ENCODE data around the gene CAB39L.
A peak's percentile ranks its signal among the peaks of the same experiment; 100 is the strongest.

The CAB39L gene

GRCh38 chr13:49356223-49356622, 87.6 kb downstream of the CAB39L start:
- no peak overlapping the region for H3K4me3 ChIP-seq (ENCODE audit: severe bottlenecking)
- no peaks in the 10 kb centered on the region for H3K36me3 ChIP-seq (ENCODE audit: low read depth)
- no peaks in the 10 kb centered on the region for H3K4me1 ChIP-seq (ENCODE audit: insufficient read depth, poor library complexity, severe bottlenecking)
- H3K27me3 ChIP-seq (ENCODE audit: insufficient read depth, poor library complexity, severe bottlenecking): no peaks in the 10 kb centered on the region
- H3K9me3 ChIP-seq (ENCODE audit: severe bottlenecking): no peaks in the 10 kb centered on the region
- TF ChIP-seq CTCF (IDR thresholded peaks at IDR 0.05; ENCODE audit: poor library complexity, severe bottlenecking): no peak
- peak; percentile 49; the same call in 1 of the 3 replicates for ATAC-seq (ENCODE audit: low read depth)
- no peak overlapping the region for H3K27ac ChIP-seq (ENCODE audit: poor library complexity, severe bottlenecking)
- DNase-seq (ENCODE audit: low spot score): no peak

GRCh38 chr13:49354719-49355118, 89.1 kb downstream of the CAB39L start:
- Histone ChIP-seq H3K27ac (ENCODE audit: poor library complexity, severe bottlenecking) (no peak overlapping the region), H3K4me1 (ENCODE audit: insufficient read depth, poor library complexity, severe bottlenecking) (no peaks in the 10 kb centered on the region), H3K27me3 (ENCODE audit: insufficient read depth, poor library complexity, severe bottlenecking) (no peaks in the 10 kb centered on the region), H3K9me3 (ENCODE audit: severe bottlenecking) (no peaks in the 10 kb centered on the region), H3K36me3 (ENCODE audit: low read depth) (no peaks in the 10 kb centered on the region), H3K4me3 (ENCODE audit: severe bottlenecking) (no peak overlapping the region)
- no peak for TF ChIP-seq CTCF (IDR thresholded peaks at IDR 0.05; ENCODE audit: poor library complexity, severe bottlenecking)
- DNase-seq (ENCODE audit: low spot score) (no peak), ATAC-seq (ENCODE audit: low read depth) (no peak)

- no peak for TF ChIP-seq CTCF (IDR thresholded peaks at IDR 0.05; ENCODE audit: poor library complexity, severe bottlenecking)
- H3K27me3 ChIP-seq (ENCODE audit: insufficient read depth, poor library complexity, severe bottlenecking): no peaks in the 10 kb centered on the region
- no peaks in the 10 kb centered on the region for H3K4me1 ChIP-seq (ENCODE audit: insufficient read depth, poor library complexity, severe bottlenecking)
- no peaks in the 10 kb centered on the region for H3K9me3 ChIP-seq (ENCODE audit: severe bottlenecking)
- no peak overlapping the region for H3K27ac ChIP-seq (ENCODE audit: poor library complexity, severe bottlenecking)
- no peak for DNase-seq (ENCODE audit: low spot score)
- no peak overlapping the region for H3K4me3 ChIP-seq (ENCODE audit: severe bottlenecking)
- no peak for ATAC-seq (ENCODE audit: low read depth)
- no peaks in the 10 kb centered on the region for H3K36me3 ChIP-seq (ENCODE audit: low read depth)
Measured at GRCh38 chr13:49353908-49354307, 90.0 kb downstream of the CAB39L start.

- TF ChIP-seq CTCF (IDR thresholded peaks at IDR 0.05; ENCODE audit: poor library complexity, severe bottlenecking): no peak
- ATAC-seq (ENCODE audit: low read depth): no peak
- H3K4me1 ChIP-seq (ENCODE audit: insufficient read depth, poor library complexity, severe bottlenecking): no peaks in the 10 kb centered on the region
- no peak overlapping the region for H3K27ac ChIP-seq (ENCODE audit: poor library complexity, severe bottlenecking)
- H3K9me3 ChIP-seq (ENCODE audit: severe bottlenecking): no peaks in the 10 kb centered on the region
- no peak for DNase-seq (ENCODE audit: low spot score)
- no peaks in the 10 kb centered on the region for H3K36me3 ChIP-seq (ENCODE audit: low read depth)
- no peak overlapping the region for H3K4me3 ChIP-seq (ENCODE audit: severe bottlenecking)
- H3K27me3 ChIP-seq (ENCODE audit: insufficient read depth, poor library complexity, severe bottlenecking): no peaks in the 10 kb centered on the region
Measured at GRCh38 chr13:49351871-49352270, 92.0 kb downstream of the CAB39L start.

GRCh38 chr13:49348751-49349150, 95.1 kb downstream of the CAB39L start:
- DNase-seq (ENCODE audit: low spot score) (no peak), ATAC-seq (ENCODE audit: low read depth) (no peak)
- no peak for TF ChIP-seq CTCF (IDR thresholded peaks at IDR 0.05; ENCODE audit: poor library complexity, severe bottlenecking)
- Histone ChIP-seq H3K4me3 (ENCODE audit: severe bottlenecking) (no peak overlapping the region), H3K36me3 (ENCODE audit: low read depth) (no peaks in the 10 kb centered on the region), H3K27ac (ENCODE audit: poor library complexity, severe bottlenecking) (no peak overlapping the region), H3K9me3 (ENCODE audit: severe bottlenecking) (no peaks in the 10 kb centered on the region), H3K4me1 (ENCODE audit: insufficient read depth, poor library complexity, severe bottlenecking) (no peaks in the 10 kb centered on the region), H3K27me3 (ENCODE audit: insufficient read depth, poor library complexity, severe bottlenecking) (no peaks in the 10 kb centered on the region)

All from RWPE2 (cell line).